HCT116 (cell line): ENCODE results near the gene TDP1.

Experiments used
- CEBPB ChIP-seq: IDR thresholded peaks from 2 replicates; pipeline ENCODE4 v1.6.1; 2012; ENCODE audit warnings: low read depth
- POLR2A ChIP-seq: IDR thresholded peaks from 2 replicates; pipeline ENCODE4 v1.7.0; 2011; ENCODE audit warnings: borderline replicate concordance; ENCODE audit not compliant: insufficient read depth, insufficient read length; ENCODE audit errors: extremely low read depth
- RAD21 ChIP-seq: IDR thresholded peaks from 2 replicates; pipeline ENCODE4 v1.6.1; 2012; ENCODE audit warnings: low read depth, mild to moderate bottlenecking
- SRF ChIP-seq: IDR thresholded peaks from 2 replicates; pipeline ENCODE4 v1.6.1; 2012; ENCODE audit warnings: low read depth
- ZNF274 ChIP-seq: fragments of 200-500 bp; sonication (Bioruptor generic); IDR thresholded peaks from 2 replicates; pipeline ENCODE4 v1.6.1; 2014; ENCODE audit warnings: mild to moderate bottlenecking, low read depth, low read length, inconsistent platforms
- TF ChIP-seq, protein P1 (sequence below), 3 experiments: fragments of 200-600 bp in 1 of 3; sonication (generic) in 1 of 3; IDR thresholded peaks in 2 of 3; conservative IDR thresholded peaks in 1 of 3; 2 replicates each; pipeline ENCODE4 v1.5.1; 2012 to 2017; ENCODE audit warnings: low read depth in 2 of 3, low read length in 2 of 3, antibody characterized with exemption in 1 of 3, borderline replicate concordance in 1 of 3, control low read depth in 1 of 3, mild to moderate bottlenecking in 1 of 3, mixed read lengths in 1 of 3, mixed run types in 1 of 3, moderate library complexity in 1 of 3; ENCODE audit not compliant: insufficient read depth in 1 of 3
- TF ChIP-seq, protein P2 (sequence below): IDR thresholded peaks from 2 replicates; pipeline ENCODE4 v1.6.1; 2012; ENCODE audit warnings: low read depth

DNA sequence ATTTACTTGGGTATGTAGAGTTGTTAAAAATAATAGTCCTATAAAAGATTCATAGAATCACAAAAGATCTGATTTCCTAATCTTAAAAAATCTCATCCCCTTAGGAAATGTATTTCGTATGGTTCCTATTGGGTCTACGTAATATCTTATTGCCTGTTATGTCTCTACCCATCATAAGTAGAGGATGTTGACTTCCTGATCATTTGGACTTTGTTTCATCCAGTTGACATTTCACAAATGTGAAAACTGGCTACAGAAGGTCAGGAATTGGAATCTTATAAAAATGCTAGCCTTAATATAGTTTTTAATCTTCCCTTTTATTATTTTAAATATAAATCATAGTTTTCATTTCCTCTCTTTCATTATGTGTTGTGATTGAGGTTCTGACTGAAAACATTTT is 45.2 kb downstream of the TDP1 start:
- TF ChIP-seq ZNF274: no peak
- TF ChIP-seq, protein P1, sequence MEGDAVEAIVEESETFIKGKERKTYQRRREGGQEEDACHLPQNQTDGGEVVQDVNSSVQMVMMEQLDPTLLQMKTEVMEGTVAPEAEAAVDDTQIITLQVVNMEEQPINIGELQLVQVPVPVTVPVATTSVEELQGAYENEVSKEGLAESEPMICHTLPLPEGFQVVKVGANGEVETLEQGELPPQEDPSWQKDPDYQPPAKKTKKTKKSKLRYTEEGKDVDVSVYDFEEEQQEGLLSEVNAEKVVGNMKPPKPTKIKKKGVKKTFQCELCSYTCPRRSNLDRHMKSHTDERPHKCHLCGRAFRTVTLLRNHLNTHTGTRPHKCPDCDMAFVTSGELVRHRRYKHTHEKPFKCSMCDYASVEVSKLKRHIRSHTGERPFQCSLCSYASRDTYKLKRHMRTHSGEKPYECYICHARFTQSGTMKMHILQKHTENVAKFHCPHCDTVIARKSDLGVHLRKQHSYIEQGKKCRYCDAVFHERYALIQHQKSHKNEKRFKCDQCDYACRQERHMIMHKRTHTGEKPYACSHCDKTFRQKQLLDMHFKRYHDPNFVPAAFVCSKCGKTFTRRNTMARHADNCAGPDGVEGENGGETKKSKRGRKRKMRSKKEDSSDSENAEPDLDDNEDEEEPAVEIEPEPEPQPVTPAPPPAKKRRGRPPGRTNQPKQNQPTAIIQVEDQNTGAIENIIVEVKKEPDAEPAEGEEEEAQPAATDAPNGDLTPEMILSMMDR (IDR thresholded peaks at IDR 0.05 in 2 of 3, conservative IDR thresholded peaks at IDR 0.05 in 1 of 3; ENCODE audit: borderline replicate concordance in 1 of 3, insufficient read depth in 1 of 3, low read depth in 2 of 3, low read length in 2 of 3): no peak
- TF ChIP-seq, protein P2, sequence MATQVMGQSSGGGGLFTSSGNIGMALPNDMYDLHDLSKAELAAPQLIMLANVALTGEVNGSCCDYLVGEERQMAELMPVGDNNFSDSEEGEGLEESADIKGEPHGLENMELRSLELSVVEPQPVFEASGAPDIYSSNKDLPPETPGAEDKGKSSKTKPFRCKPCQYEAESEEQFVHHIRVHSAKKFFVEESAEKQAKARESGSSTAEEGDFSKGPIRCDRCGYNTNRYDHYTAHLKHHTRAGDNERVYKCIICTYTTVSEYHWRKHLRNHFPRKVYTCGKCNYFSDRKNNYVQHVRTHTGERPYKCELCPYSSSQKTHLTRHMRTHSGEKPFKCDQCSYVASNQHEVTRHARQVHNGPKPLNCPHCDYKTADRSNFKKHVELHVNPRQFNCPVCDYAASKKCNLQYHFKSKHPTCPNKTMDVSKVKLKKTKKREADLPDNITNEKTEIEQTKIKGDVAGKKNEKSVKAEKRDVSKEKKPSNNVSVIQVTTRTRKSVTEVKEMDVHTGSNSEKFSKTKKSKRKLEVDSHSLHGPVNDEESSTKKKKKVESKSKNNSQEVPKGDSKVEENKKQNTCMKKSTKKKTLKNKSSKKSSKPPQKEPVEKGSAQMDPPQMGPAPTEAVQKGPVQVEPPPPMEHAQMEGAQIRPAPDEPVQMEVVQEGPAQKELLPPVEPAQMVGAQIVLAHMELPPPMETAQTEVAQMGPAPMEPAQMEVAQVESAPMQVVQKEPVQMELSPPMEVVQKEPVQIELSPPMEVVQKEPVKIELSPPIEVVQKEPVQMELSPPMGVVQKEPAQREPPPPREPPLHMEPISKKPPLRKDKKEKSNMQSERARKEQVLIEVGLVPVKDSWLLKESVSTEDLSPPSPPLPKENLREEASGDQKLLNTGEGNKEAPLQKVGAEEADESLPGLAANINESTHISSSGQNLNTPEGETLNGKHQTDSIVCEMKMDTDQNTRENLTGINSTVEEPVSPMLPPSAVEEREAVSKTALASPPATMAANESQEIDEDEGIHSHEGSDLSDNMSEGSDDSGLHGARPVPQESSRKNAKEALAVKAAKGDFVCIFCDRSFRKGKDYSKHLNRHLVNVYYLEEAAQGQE: no peak
- no peak for TF ChIP-seq SRF
- no peak for TF ChIP-seq POLR2A
- TF ChIP-seq CEBPB: no peak
- TF ChIP-seq RAD21: no peak
